CD4-positive, alpha-beta memory T cell (primary cell): Measurements from ENCODE around the gene KIF26B. TPM values are rescaled to one million over a fixed set of nuclear protein-coding genes. Genes with fewer than 3 reads are reported as not detected.

Experiments
- CTCF ChIA-PET: fragments of 350-600 bp; sonication (Branson Sonifier 250); formaldehyde crosslinking; loops from one replicate; lab custom pipeline; 2021; ENCODE audit warnings: inconsistent platforms; ENCODE audit not compliant: partially characterized antibody; lab: Charles Lee
- POLR2A ChIA-PET: fragments of 350-600 bp; sonication (Branson Sonifier 250); formaldehyde crosslinking; loops from one replicate; lab custom pipeline; 2021; ENCODE audit not compliant: partially characterized antibody; lab: Charles Lee
- DNase-seq, 5 donors: peaks; one replicate each; pipeline versions ENCODE4 v3.0.0 to v3.0.0-alpha.2; 2020 to 2022; ENCODE audit warnings: mixed read lengths in 1 of 5
- H3K27ac ChIP-seq: one replicate; pipeline ENCODE4 v1.7.0; 2013; ENCODE audit warnings: low read depth, low read length
- H3K27me3 ChIP-seq: 2 replicates; pipeline ENCODE4 v1.7.0; 2013; ENCODE audit warnings: mild to moderate bottlenecking, low read length, moderate library complexity; ENCODE audit not compliant: insufficient read depth
- H3K36me3 ChIP-seq: 2 replicates; pipeline ENCODE4 v1.7.0; 2013; ENCODE audit warnings: mild to moderate bottlenecking, low read length, moderate library complexity; ENCODE audit not compliant: insufficient read depth
- H3K4me1 ChIP-seq: 2 replicates; pipeline ENCODE4 v1.7.0; 2013; ENCODE audit warnings: mild to moderate bottlenecking, low read length, moderate library complexity; ENCODE audit not compliant: insufficient read depth
- H3K4me3 ChIP-seq, 2 donors: one replicate each; pipeline ENCODE4 v1.7.0; 2013; ENCODE audit warnings: low read length in 2 of 2, mild to moderate bottlenecking in 1 of 2
- H3K9me3 ChIP-seq, 2 donors: one replicate each; pipeline ENCODE4 v1.7.0; 2013; ENCODE audit warnings: low read length in 2 of 2, control low read depth in 1 of 2; ENCODE audit not compliant: control insufficient read depth in 1 of 2
- H3K27ac Mint-ChIP-seq, 7 donors: one replicate each; pipeline ENCODE4 v1.8.0; 2020 to 2021; ENCODE audit warnings: mixed read lengths in 7 of 7, mild to moderate bottlenecking in 6 of 7, inconsistent platforms in 3 of 7, moderate library complexity in 3 of 7
- H3K27me3 Mint-ChIP-seq, 2 donors: one replicate each; pipeline ENCODE4 v1.8.0; 2020 to 2021; ENCODE audit warnings: mixed read lengths in 2 of 2
- H3K36me3 Mint-ChIP-seq, 2 donors: one replicate each; pipeline ENCODE4 v1.8.0; 2020 to 2021; ENCODE audit warnings: mixed read lengths in 2 of 2, inconsistent platforms in 1 of 2, mild to moderate bottlenecking in 1 of 2
- H3K4me1 Mint-ChIP-seq, 4 donors: one replicate each; pipeline ENCODE4 v1.8.0; 2020 to 2021; ENCODE audit warnings: mixed read lengths in 4 of 4, mild to moderate bottlenecking in 1 of 4
- H3K4me3 Mint-ChIP-seq, 8 donors: one replicate each; pipeline ENCODE4 v1.8.0; 2020 to 2021; ENCODE audit warnings: mixed read lengths in 8 of 8, mild to moderate bottlenecking in 7 of 8, moderate library complexity in 6 of 8, inconsistent platforms in 3 of 8
- H3K9me3 Mint-ChIP-seq, 8 donors: one replicate each; pipeline ENCODE4 v1.8.0; 2020 to 2021; ENCODE audit warnings: mixed read lengths in 8 of 8, mild to moderate bottlenecking in 5 of 8, inconsistent platforms in 3 of 8, moderate library complexity in 1 of 8
- intact Hi-C: fragments of 100-400 bp; cut with micrococcal nuclease; formaldehyde crosslinking; loops from one replicate; pipeline ENCODE4 v1.15.1; 2023
- polyA plus RNA-seq, 2 donors: library from polyadenylated mRNA; unstranded; fragments of 300-500 nt; fragmentation: Illumina TruSeq; gene quantifications; one replicate each; pipeline ENCODE4 v1.2.3, GENCODE V29; 2021
- total RNA-seq, 2 experiments: library from RNA; stranded (reverse); gene quantifications; one replicate each; pipeline ENCODE4 v1.2.3, GENCODE V29; 2021

The KIF26B gene
- total and polyA plus RNA-seq, 4 experiments from 2014 or later = 0.10 TPM; not detected in 3

GRCh38 chr1:245248231-245248731, 93.5 kb downstream of the KIF26B start:
- Mint-ChIP-seq H3K4me1 (no peaks in the 10 kb centered on the region), H3K4me3 (no peak overlapping the region), H3K27me3 (no peaks in the 10 kb centered on the region), H3K9me3 (peaks cover 0 to 5% (median 3%) of the 10 kb centered on the region in 8 donors), H3K36me3 (no peaks in the 10 kb centered on the region), H3K27ac (no peak overlapping the region)
- Histone ChIP-seq H3K36me3 (no peaks in the 10 kb centered on the region), H3K9me3 (no peaks in the 10 kb centered on the region), H3K4me1 (no peaks in the 10 kb centered on the region), H3K27me3 (no peaks in the 10 kb centered on the region), H3K27ac (no peak overlapping the region), H3K4me3 (no peak overlapping the region)
- no peak for DNase-seq
- POLR2A ChIA-PET = no interaction called here
- intact Hi-C loops = no loop called here
- CTCF ChIA-PET = no interaction called here

GRCh38 chr1:245255783-245256182, 101.0 kb downstream of the KIF26B start:
- intact Hi-C loops = no loop called here
- no peak overlapping the region for H3K4me3 Mint-ChIP-seq
- H3K4me3 ChIP-seq = no peak overlapping the region
- no peaks in the 10 kb centered on the region for H3K36me3 ChIP-seq
- no peak overlapping the region for H3K27ac Mint-ChIP-seq
- no peaks in the 10 kb centered on the region for H3K9me3 ChIP-seq
- H3K36me3 Mint-ChIP-seq = no peaks in the 10 kb centered on the region
- H3K4me1 Mint-ChIP-seq = no peaks in the 10 kb centered on the region
- H3K27ac ChIP-seq = no peak overlapping the region
- ChIA-PET POLR2A (no interaction called here), CTCF (no interaction called here)
- H3K4me1 ChIP-seq = no peaks in the 10 kb centered on the region
- H3K27me3 Mint-ChIP-seq = peaks cover 2% of the 10 kb centered on the region in 2 donors
- no peaks in the 10 kb centered on the region for H3K27me3 ChIP-seq
- DNase-seq = no peak
- H3K9me3 Mint-ChIP-seq = peaks cover 0 to 12% (median 5%) of the 10 kb centered on the region in 8 donors

GRCh38 chr1:245256528-245256927, 101.7 kb downstream of the KIF26B start:
- no peak for DNase-seq
- Histone ChIP-seq H3K27me3 (no peaks in the 10 kb centered on the region), H3K36me3 (no peaks in the 10 kb centered on the region), H3K9me3 (no peaks in the 10 kb centered on the region), H3K4me3 (no peak overlapping the region), H3K27ac (no peak overlapping the region), H3K4me1 (no peaks in the 10 kb centered on the region)
- Mint-ChIP-seq H3K36me3 (no peaks in the 10 kb centered on the region), H3K27me3 (peaks cover 2% of the 10 kb centered on the region in 2 donors), H3K27ac (no peak overlapping the region), H3K4me3 (no peak overlapping the region), H3K9me3 (peaks cover 0 to 12% (median 5%) of the 10 kb centered on the region in 8 donors), H3K4me1 (no peaks in the 10 kb centered on the region)
- POLR2A ChIA-PET = no interaction called here
- CTCF ChIA-PET = no interaction called here
- intact Hi-C loops = no loop called here

- no peaks in the 10 kb centered on the region for H3K27me3 ChIP-seq
- DNase-seq = no peak
- Mint-ChIP-seq H3K9me3 (peaks cover 0 to 8% (median under 1%) of the 10 kb centered on the region in 8 donors), H3K4me3 (no peak overlapping the region), H3K4me1 (no peaks in the 10 kb centered on the region), H3K27me3 (peaks cover 2% of the 10 kb centered on the region in 2 donors), H3K36me3 (no peaks in the 10 kb centered on the region), H3K27ac (no peak overlapping the region)
- no peaks in the 10 kb centered on the region for H3K36me3 ChIP-seq
- no peak overlapping the region for H3K4me3 ChIP-seq
- intact Hi-C loops = no loop called here
- CTCF ChIA-PET = no interaction called here
- no peaks in the 10 kb centered on the region for H3K9me3 ChIP-seq
- POLR2A ChIA-PET = no interaction called here
- no peaks in the 10 kb centered on the region for H3K4me1 ChIP-seq
- no peak overlapping the region for H3K27ac ChIP-seq
These were observed 103.6 kb downstream of the KIF26B start for GRCh38 chr1:245258271-245258920.

GRCh38 chr1:245260110-245260882, 105.5 kb downstream of the KIF26B start:
- no peak overlapping the region for H3K4me3 ChIP-seq
- H3K27ac ChIP-seq = no peak overlapping the region
- no peaks in the 10 kb centered on the region for H3K36me3 Mint-ChIP-seq
- H3K9me3 Mint-ChIP-seq = peaks cover 0 to 4% (median 0%) of the 10 kb centered on the region in 8 donors
- H3K27ac Mint-ChIP-seq = no peak overlapping the region
- H3K27me3 Mint-ChIP-seq = peaks cover 2 to 4% of the 10 kb centered on the region in 2 donors
- DNase-seq = no peak
- no peaks in the 10 kb centered on the region for H3K4me1 Mint-ChIP-seq
- no peaks in the 10 kb centered on the region for H3K27me3 ChIP-seq
- no peaks in the 10 kb centered on the region for H3K9me3 ChIP-seq
- H3K4me3 Mint-ChIP-seq = no peak overlapping the region
- ChIA-PET POLR2A (no interaction called here), CTCF (no interaction called here)
- intact Hi-C loops = no loop called here
- H3K36me3 ChIP-seq = no peaks in the 10 kb centered on the region
- no peaks in the 10 kb centered on the region for H3K4me1 ChIP-seq

GRCh38 chr1:245260883-245261282, 106.1 kb downstream of the KIF26B start:
- Histone ChIP-seq H3K9me3 (no peaks in the 10 kb centered on the region), H3K4me3 (no peak overlapping the region), H3K27ac (no peak overlapping the region), H3K4me1 (no peaks in the 10 kb centered on the region), H3K27me3 (no peaks in the 10 kb centered on the region), H3K36me3 (no peaks in the 10 kb centered on the region)
- CTCF ChIA-PET = no interaction called here
- intact Hi-C loops = no loop called here
- Mint-ChIP-seq H3K4me1 (no peaks in the 10 kb centered on the region), H3K36me3 (no peaks in the 10 kb centered on the region), H3K27ac (no peak overlapping the region), H3K4me3 (no peak overlapping the region), H3K9me3 (peaks cover 0 to 4% (median 0%) of the 10 kb centered on the region in 8 donors), H3K27me3 (peaks cover 2 to 4% of the 10 kb centered on the region in 2 donors)
- POLR2A ChIA-PET = no interaction called here
- no peak for DNase-seq

GRCh38 chr1:245261786-245262185, 107.0 kb downstream of the KIF26B start:
- no peak for DNase-seq
- ChIA-PET POLR2A (no interaction called here), CTCF (no interaction called here)
- Histone ChIP-seq H3K4me3 (no peak overlapping the region), H3K36me3 (no peaks in the 10 kb centered on the region), H3K27ac (no peak overlapping the region), H3K4me1 (no peaks in the 10 kb centered on the region), H3K27me3 (no peaks in the 10 kb centered on the region), H3K9me3 (no peaks in the 10 kb centered on the region)
- Mint-ChIP-seq H3K36me3 (no peaks in the 10 kb centered on the region), H3K4me1 (no peaks in the 10 kb centered on the region), H3K27me3 (peaks cover 2 to 4% of the 10 kb centered on the region in 2 donors), H3K4me3 (no peak overlapping the region), H3K27ac (no peak overlapping the region), H3K9me3 (peaks cover 0 to 4% (median 0%) of the 10 kb centered on the region in 8 donors)
- intact Hi-C loops = no loop called here
